K562 (cell line): Measurements from ENCODE around the gene ZNF774. TPM values are rescaled to one million over a fixed set of nuclear protein-coding genes. Genes with fewer than 3 reads are reported as not detected.
A peak's percentile ranks its signal among the peaks of the same experiment; 100 is the strongest.

Experiments
- ATAC-seq: fragments of 200-7000 bp; cut with Tn5 transposase; 3 replicates; pipeline ENCODE4 v1.9.1; 2020; ENCODE audit warnings: moderate library complexity
- BruUV-seq: library from RNA; stranded (reverse); fragments of 400-500 nt; replicated peaks from 2 replicates; lab custom pipeline; 2021; lab: Mats Ljungman, UMichigan
- CTCF ChIA-PET: fragments of 300-600 bp; formaldehyde crosslinking; extraction: SDS; loops from one replicate; lab custom pipeline; 2021; ENCODE audit warnings: low intra/inter-chr PET ratio; lab: Yijun Ruan, JAX
- POLR2A ChIA-PET: fragments of 300-600, 350-650 bp; sonication (Branson Sonifier 250); formaldehyde crosslinking; extraction: SDS; loops from one replicate; lab custom pipeline; 2021; ENCODE audit warnings: antibody characterized with exemption, inconsistent platforms; lab: Yijun Ruan, JAX
- DNase-seq, 4 experiments: peaks; one replicate each; pipeline versions ENCODE4 v3.0.0 to v3.0.0-alpha.2; 2011 to 2018; ENCODE audit warnings: low spot score in 3 of 4, mixed read lengths in 3 of 4; ENCODE audit errors: extremely low read depth in 1 of 4
- FAIRE-seq: peaks from 2 replicates; lab custom pipeline; 2011; peaks lifted over from hg19 to GRCh38; lab: Jason Lieb, UNC
- H2AFZ ChIP-seq: 2 replicates; pipeline ENCODE4 v1.6.0; 2011; ENCODE audit warnings: low read depth, low read length, control low read depth, inconsistent platforms
- H3K27ac ChIP-seq: fragments of 200-600 bp; 3 replicates; pipeline ENCODE4 v1.8.0; 2011; ENCODE audit warnings: low read depth, mild to moderate bottlenecking, control low read depth, inconsistent platforms, low read length, moderate library complexity, mixed read lengths; ENCODE audit errors: extremely low read depth
- H3K27me3 ChIP-seq, 2 experiments: fragments of 300-600 bp in 1 of 2; 2 replicates in 1 of 2; 3 replicates in 1 of 2; pipeline versions ENCODE4 v1.6.0 to v1.8.0; 2011; ENCODE audit warnings: inconsistent platforms in 2 of 2, low read length in 2 of 2, mild to moderate bottlenecking in 1 of 2, mixed read lengths in 1 of 2, moderate library complexity in 1 of 2; ENCODE audit not compliant: control insufficient read depth in 2 of 2, insufficient read depth in 2 of 2
- H3K36me3 ChIP-seq: fragments of 300-600 bp; 3 replicates; pipeline ENCODE4 v1.8.0; 2011; ENCODE audit warnings: mild to moderate bottlenecking, low read length, inconsistent platforms; ENCODE audit not compliant: control insufficient read depth, insufficient read depth
- H3K4me1 ChIP-seq, 2 experiments: fragments of 200-600 bp in 1 of 2; replicated peaks in 1 of 2; 2 replicates in 1 of 2; 3 replicates in 1 of 2; pipeline versions ENCODE4 v1.5.1 to v1.8.0; 2011; ENCODE audit warnings: inconsistent platforms in 2 of 2, low read length in 2 of 2, mild to moderate bottlenecking in 1 of 2, mixed read lengths in 1 of 2, moderate library complexity in 1 of 2; ENCODE audit not compliant: control insufficient read depth in 2 of 2, insufficient read depth in 2 of 2
- H3K4me2 ChIP-seq: 2 replicates; pipeline ENCODE4 v1.6.1; 2011; ENCODE audit warnings: low read length, control low read depth, inconsistent platforms, mixed read lengths; ENCODE audit not compliant: insufficient read depth
- H3K4me3 ChIP-seq: fragments of 200-600 bp; sonication (generic), shearing (Covaris generic); 2 replicates; pipeline ENCODE4 v1.5.1; 2016; ENCODE audit warnings: control low read depth, inconsistent platforms
- H3K79me2 ChIP-seq: fragments of 200-600 bp; 3 replicates; pipeline ENCODE4 v1.8.0; 2011; ENCODE audit warnings: low read length, inconsistent platforms; ENCODE audit not compliant: control insufficient read depth, insufficient read depth
- H3K9ac ChIP-seq, 2 experiments: 2 replicates each; pipeline versions ENCODE4 v1.6.0 to v1.6.1; 2011; ENCODE audit warnings: low read depth in 2 of 2, low read length in 2 of 2, control low read depth in 1 of 2, inconsistent platforms in 1 of 2, mild to moderate bottlenecking in 1 of 2, mixed read lengths in 1 of 2; ENCODE audit not compliant: insufficient read depth in 1 of 2
- H3K9me1 ChIP-seq: one replicate; pipeline ENCODE4 v1.6.0; 2011; ENCODE audit warnings: inconsistent platforms, mild to moderate bottlenecking, low read length, moderate library complexity; ENCODE audit not compliant: control insufficient read depth, insufficient read depth
- H3K9me3 ChIP-seq: replicated peaks from 2 replicates; pipeline ENCODE4 v1.5.1; 2011; ENCODE audit warnings: low read depth, low read length, inconsistent platforms; ENCODE audit not compliant: control insufficient read depth, insufficient read depth
- H4K20me1 ChIP-seq: replicated peaks from 2 replicates; pipeline ENCODE4 v1.6.1; 2011; ENCODE audit warnings: low read length, inconsistent platforms, mixed read lengths; ENCODE audit not compliant: control insufficient read depth, insufficient read depth
- ARHGAP35 ChIP-seq: fragments of 450-650 bp; IDR thresholded peaks from 2 replicates; pipeline ENCODE4 v1.6.1; 2018; ENCODE audit not compliant: partially characterized antibody
- CCNT2 ChIP-seq: IDR thresholded peaks from 2 replicates; pipeline ENCODE4 v1.6.1; 2011; ENCODE audit warnings: borderline replicate concordance, low read depth, mild to moderate bottlenecking, moderate library complexity, mixed read lengths, low read length; ENCODE audit not compliant: insufficient read length; ENCODE audit errors: extremely low read depth
- MXI1 ChIP-seq: IDR thresholded peaks from 2 replicates; pipeline ENCODE4 v1.6.1; 2011; ENCODE audit warnings: low read depth, mild to moderate bottlenecking, improper control_type of control experiment, low read length
- NELFE ChIP-seq: IDR thresholded peaks from 2 replicates; pipeline ENCODE4 v1.6.1; 2011; ENCODE audit warnings: mild to moderate bottlenecking; ENCODE audit not compliant: insufficient read depth, insufficient read length
- PML ChIP-seq: IDR thresholded peaks from 2 replicates; pipeline ENCODE4 v1.6.1; 2012; ENCODE audit warnings: low read length, inconsistent platforms
- PTRF ChIP-seq: fragments of 450-650 bp; IDR thresholded peaks from 2 replicates; pipeline ENCODE4 v1.6.1; 2016; ENCODE audit warnings: mild to moderate bottlenecking, missing genetic modification characterization, missing compliant biosample characterization
- SIX5 ChIP-seq, 2 experiments: IDR thresholded peaks; 2 replicates each; pipeline ENCODE4 v1.6.1; 2011; ENCODE audit warnings: low read length in 2 of 2, borderline replicate concordance in 1 of 2, low read depth in 1 of 2, mild to moderate bottlenecking in 1 of 2, moderate library complexity in 1 of 2; ENCODE audit not compliant: insufficient read depth in 1 of 2
- ZNF431 ChIP-seq: sonication (generic); formaldehyde crosslinking; IDR thresholded peaks from 2 replicates; pipeline ENCODE4 v1.8.0; 2022; ENCODE audit warnings: mild to moderate bottlenecking, missing genetic modification reagents
- WGBS: fragments of 100-300 bp; shearing (Covaris generic); methylation state at CpG from one replicate; pipeline ENCODE4 v1.1.6; 2016; ENCODE audit warnings: low coverage, mixed read lengths; ENCODE audit not compliant: insufficient coverage; ENCODE audit errors: missing lambda C conversion rate; 5-methylcytosine and 5-hydroxymethylcytosine counted together
- in situ Hi-C: fragments of 300-500 bp; cut with MboI; formaldehyde crosslinking; loops from 4 replicates; pipeline ENCODE4 v1.15.0; 2018; ENCODE audit warnings: inconsistent platforms, mixed read lengths
- intact Hi-C: fragments of 100-400 bp; cut with micrococcal nuclease; formaldehyde crosslinking; loops from 2 replicates; pipeline ENCODE4 v1.14.2; 2022
- polyA plus RNA-seq, 8 experiments: library from polyadenylated mRNA; depleted of rRNA in 4 of 8; stranded (reverse) in 5 of 8; unstranded in 3 of 8; fragments of >200 nt; fragmentation: Nextera tagmentation in 2 of 8; fragmentation: Illumina TruSeq in 1 of 8; extraction: Ambion mirVana in 2 of 8; extraction: Trizol in 1 of 8; gene quantifications; 2 replicates each; pipeline versions ENCODE4 v1.2.1 to v1.2.3, GENCODE V29; 2011 to 2014; ENCODE audit warnings: inconsistent platforms in 1 of 8, missing spikeins in 1 of 8
- total RNA-seq, 7 experiments: library from RNA; depleted of rRNA in 6 of 7; stranded (reverse); fragments of >200 nt in 6 of 7; fragmentation: Illumina TruSeq in 2 of 7; extraction: Trizol in 2 of 7; gene quantifications; 2 replicates each; pipeline versions ENCODE4 v1.2.1 to v1.2.3, GENCODE V29; 2011 to 2021; ENCODE audit warnings: low replicate concordance in 1 of 7
- TF ChIP-seq, protein P1 (sequence below), 3 experiments: fragments of 200-800 bp in 1 of 3; fragments of 250-450 bp in 1 of 3; fragments of 450-650 bp in 1 of 3; sonication (Bioruptor Pico) in 1 of 3; sonication (Bioruptor generic) in 1 of 3; formaldehyde crosslinking in 1 of 3; IDR thresholded peaks; 2 replicates each; pipeline versions ENCODE4 v1.6.1 to v1.8.0; 2016 to 2022; ENCODE audit warnings: mild to moderate bottlenecking in 2 of 3, missing genetic modification characterization in 2 of 3, missing compliant biosample characterization in 1 of 3, moderate library complexity in 1 of 3
- TF ChIP-seq, protein P2 (sequence below): sonication (generic); formaldehyde crosslinking; IDR thresholded peaks from 2 replicates; pipeline ENCODE4 v1.8.1; 2023; ENCODE audit warnings: mild to moderate bottlenecking, missing genetic modification reagents
- TF ChIP-seq, protein P3 (sequence below): IDR thresholded peaks from 2 replicates; pipeline ENCODE4 v1.6.1; 2014; ENCODE audit warnings: antibody characterized with exemption
- TF ChIP-seq, protein P4 (sequence below): sonication (generic); formaldehyde crosslinking; IDR thresholded peaks from 2 replicates; pipeline ENCODE4 v1.8.0; 2022; ENCODE audit warnings: missing genetic modification reagents, mild to moderate bottlenecking, borderline replicate concordance

The ZNF774 gene
- total and polyA plus RNA-seq, 9 of the 15 experiments (the other 6 are each of a cell fraction or from before 2014, with no cell fraction given) = 0.32 to 2.0 (median 1.2) TPM

DNA sequence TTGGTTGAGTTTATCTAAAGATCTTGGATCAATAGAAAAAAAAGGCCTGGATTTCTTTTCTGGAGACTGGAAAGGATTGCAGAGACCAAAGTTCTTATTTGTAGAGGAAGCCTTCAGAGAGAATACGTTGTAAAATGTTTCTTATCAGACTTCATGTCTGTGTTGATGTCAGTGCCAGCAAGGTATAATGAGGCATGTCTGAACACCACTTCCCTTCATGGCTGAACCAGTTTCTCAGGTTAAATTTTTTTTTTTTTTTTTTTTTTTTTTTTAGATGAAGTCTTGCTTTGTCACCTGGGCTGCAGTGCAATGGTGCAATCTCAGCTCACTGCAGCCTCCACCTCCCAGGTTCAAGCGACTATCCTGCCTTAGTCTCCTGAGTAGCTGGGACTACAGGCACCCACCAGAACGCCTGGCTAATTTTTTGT is 17.8 kb upstream of the ZNF774 start (continued):
- TF ChIP-seq NELFE (no peak), PML (no peak)
- TF ChIP-seq, protein P1, sequence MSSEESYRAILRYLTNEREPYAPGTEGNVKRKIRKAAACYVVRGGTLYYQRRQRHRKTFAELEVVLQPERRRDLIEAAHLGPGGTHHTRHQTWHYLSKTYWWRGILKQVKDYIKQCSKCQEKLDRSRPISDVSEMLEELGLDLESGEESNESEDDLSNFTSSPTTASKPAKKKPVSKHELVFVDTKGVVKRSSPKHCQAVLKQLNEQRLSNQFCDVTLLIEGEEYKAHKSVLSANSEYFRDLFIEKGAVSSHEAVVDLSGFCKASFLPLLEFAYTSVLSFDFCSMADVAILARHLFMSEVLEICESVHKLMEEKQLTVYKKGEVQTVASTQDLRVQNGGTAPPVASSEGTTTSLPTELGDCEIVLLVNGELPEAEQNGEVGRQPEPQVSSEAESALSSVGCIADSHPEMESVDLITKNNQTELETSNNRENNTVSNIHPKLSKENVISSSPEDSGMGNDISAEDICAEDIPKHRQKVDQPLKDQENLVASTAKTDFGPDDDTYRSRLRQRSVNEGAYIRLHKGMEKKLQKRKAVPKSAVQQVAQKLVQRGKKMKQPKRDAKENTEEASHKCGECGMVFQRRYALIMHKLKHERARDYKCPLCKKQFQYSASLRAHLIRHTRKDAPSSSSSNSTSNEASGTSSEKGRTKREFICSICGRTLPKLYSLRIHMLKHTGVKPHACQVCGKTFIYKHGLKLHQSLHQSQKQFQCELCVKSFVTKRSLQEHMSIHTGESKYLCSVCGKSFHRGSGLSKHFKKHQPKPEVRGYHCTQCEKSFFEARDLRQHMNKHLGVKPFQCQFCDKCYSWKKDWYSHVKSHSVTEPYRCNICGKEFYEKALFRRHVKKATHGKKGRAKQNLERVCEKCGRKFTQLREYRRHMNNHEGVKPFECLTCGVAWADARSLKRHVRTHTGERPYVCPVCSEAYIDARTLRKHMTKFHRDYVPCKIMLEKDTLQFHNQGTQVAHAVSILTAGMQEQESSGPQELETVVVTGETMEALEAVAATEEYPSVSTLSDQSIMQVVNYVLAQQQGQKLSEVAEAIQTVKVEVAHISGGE (CRISPR knock-in tag; IDR thresholded peaks at IDR 0.05) = no peak

- H3K4me3 ChIP-seq = no peak overlapping the region
- no peaks in the 10 kb centered on the region for H3K9me3 ChIP-seq
- intact Hi-C loops (no loop called here), in situ Hi-C loops (no loop called here)
- peak; percentile 66 for ATAC-seq
- no peak overlapping the region; a peak in 1 of 4 replicates for H3K9ac ChIP-seq
- H3K27ac ChIP-seq = no peak overlapping the region
- no peaks in the 10 kb centered on the region for H3K9me1 ChIP-seq
- FAIRE-seq = no peak
- H4K20me1 ChIP-seq = no peaks in the 10 kb centered on the region
- H3K79me2 ChIP-seq = no peaks in the 10 kb centered on the region
- no peaks in the 10 kb centered on the region for H3K27me3 ChIP-seq
- ChIA-PET CTCF (no interaction called here), POLR2A (no interaction called here)
- 3% methylated on average over 5 of the region's 5 CpGs for WGBS
- H3K36me3 ChIP-seq = no peaks in the 10 kb centered on the region
- no TSS peak for BruUV-seq
- H3K4me2 ChIP-seq = no peak overlapping the region
- no peaks in the 10 kb centered on the region; a peak in 1 of 5 replicates for H3K4me1 ChIP-seq
- no peak for DNase-seq
- peak overlapping the region; percentile 18; the same call in 1 of the 2 replicates for H2AFZ ChIP-seq
- no peak for TF ChIP-seq SIX5 (IDR thresholded peaks at IDR 0.05; ENCODE audit: borderline replicate concordance in 1 of 2, insufficient read depth in 1 of 2, low read depth in 1 of 2, low read length in 2 of 2)
- TF ChIP-seq MXI1 = no peak
- TF ChIP-seq, protein P2, sequence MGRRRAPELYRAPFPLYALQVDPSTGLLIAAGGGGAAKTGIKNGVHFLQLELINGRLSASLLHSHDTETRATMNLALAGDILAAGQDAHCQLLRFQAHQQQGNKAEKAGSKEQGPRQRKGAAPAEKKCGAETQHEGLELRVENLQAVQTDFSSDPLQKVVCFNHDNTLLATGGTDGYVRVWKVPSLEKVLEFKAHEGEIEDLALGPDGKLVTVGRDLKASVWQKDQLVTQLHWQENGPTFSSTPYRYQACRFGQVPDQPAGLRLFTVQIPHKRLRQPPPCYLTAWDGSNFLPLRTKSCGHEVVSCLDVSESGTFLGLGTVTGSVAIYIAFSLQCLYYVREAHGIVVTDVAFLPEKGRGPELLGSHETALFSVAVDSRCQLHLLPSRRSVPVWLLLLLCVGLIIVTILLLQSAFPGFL (CRISPR knock-in tag) = no peak
- TF ChIP-seq ZNF431 = no peak
- TF ChIP-seq PTRF (tag) = no peak
- TF ChIP-seq ARHGAP35 = no peak
- TF ChIP-seq, protein P3, sequence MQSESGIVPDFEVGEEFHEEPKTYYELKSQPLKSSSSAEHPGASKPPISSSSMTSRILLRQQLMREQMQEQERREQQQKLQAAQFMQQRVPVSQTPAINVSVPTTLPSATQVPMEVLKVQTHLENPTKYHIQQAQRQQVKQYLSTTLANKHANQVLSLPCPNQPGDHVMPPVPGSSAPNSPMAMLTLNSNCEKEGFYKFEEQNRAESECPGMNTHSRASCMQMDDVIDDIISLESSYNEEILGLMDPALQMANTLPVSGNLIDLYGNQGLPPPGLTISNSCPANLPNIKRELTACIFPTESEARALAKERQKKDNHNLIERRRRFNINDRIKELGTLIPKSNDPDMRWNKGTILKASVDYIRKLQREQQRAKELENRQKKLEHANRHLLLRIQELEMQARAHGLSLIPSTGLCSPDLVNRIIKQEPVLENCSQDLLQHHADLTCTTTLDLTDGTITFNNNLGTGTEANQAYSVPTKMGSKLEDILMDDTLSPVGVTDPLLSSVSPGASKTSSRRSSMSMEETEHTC = no peak
- no peak for TF ChIP-seq CCNT2
- TF ChIP-seq, protein P4, sequence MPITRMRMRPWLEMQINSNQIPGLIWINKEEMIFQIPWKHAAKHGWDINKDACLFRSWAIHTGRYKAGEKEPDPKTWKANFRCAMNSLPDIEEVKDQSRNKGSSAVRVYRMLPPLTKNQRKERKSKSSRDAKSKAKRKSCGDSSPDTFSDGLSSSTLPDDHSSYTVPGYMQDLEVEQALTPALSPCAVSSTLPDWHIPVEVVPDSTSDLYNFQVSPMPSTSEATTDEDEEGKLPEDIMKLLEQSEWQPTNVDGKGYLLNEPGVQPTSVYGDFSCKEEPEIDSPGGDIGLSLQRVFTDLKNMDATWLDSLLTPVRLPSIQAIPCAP (CRISPR knock-in tag) = no peak
These were observed 15.4 kb upstream of the ZNF774 start for GRCh38 chr15:90336705-90337141.
